DOHH2 (cell line): Measurements from ENCODE around the gene MLH3.

ENCODE experiments used
- H3F3A ChIP-seq: fragments of 200-600 bp; sonication (generic), shearing (Covaris generic); 2 replicates; pipeline ENCODE4 v1.6.0; 2016; ENCODE audit warnings: antibody characterized with exemption, mild to moderate bottlenecking; ENCODE audit not compliant: control insufficient read depth, insufficient read depth
- H3K27ac ChIP-seq: fragments of 200-600 bp; sonication (generic); 2 replicates; pipeline ENCODE4 v1.5.1; 2014; ENCODE audit warnings: low read depth, mild to moderate bottlenecking, low read length, moderate library complexity
- H3K27me3 ChIP-seq: fragments of 200-600 bp; sonication (generic); 2 replicates; pipeline ENCODE4 v1.6.1; 2014; ENCODE audit warnings: mild to moderate bottlenecking, low read length, mixed read lengths; ENCODE audit not compliant: control insufficient read depth
- H3K36me3 ChIP-seq: fragments of 200-600 bp; sonication (generic); 2 replicates; pipeline ENCODE4 v1.6.1; 2014; ENCODE audit warnings: mild to moderate bottlenecking, low read length, moderate library complexity, mixed read lengths; ENCODE audit not compliant: control insufficient read depth
- H3K4me1 ChIP-seq: fragments of 200-600 bp; sonication (generic); 2 replicates; pipeline ENCODE4 v1.6.1; 2014; ENCODE audit warnings: mild to moderate bottlenecking, low read length, mixed read lengths; ENCODE audit not compliant: control insufficient read depth
- H3K4me2 ChIP-seq: fragments of 200-600 bp; sonication (generic); 2 replicates; pipeline ENCODE4 v1.6.0; 2014; ENCODE audit warnings: mild to moderate bottlenecking, low read length, moderate library complexity
- H3K4me3 ChIP-seq: fragments of 200-600 bp; sonication (generic); 2 replicates; pipeline ENCODE4 v1.5.1; 2014; ENCODE audit warnings: mild to moderate bottlenecking, low read length, mixed read lengths
- H3K79me2 ChIP-seq: fragments of 200-600 bp; sonication (generic); 2 replicates; pipeline ENCODE4 v1.6.1; 2014; ENCODE audit warnings: mild to moderate bottlenecking, low read length, mixed read lengths; ENCODE audit not compliant: control insufficient read depth
- H3K9me2 ChIP-seq: fragments of 200-600 bp; sonication (generic); replicated peaks from 2 replicates; pipeline ENCODE4 v1.6.1; 2014; ENCODE audit warnings: mild to moderate bottlenecking, low read length, mixed read lengths; ENCODE audit not compliant: control insufficient read depth
- H3K9me3 ChIP-seq: fragments of 200-600 bp; sonication (generic); 2 replicates; pipeline ENCODE4 v1.6.1; 2014; ENCODE audit warnings: antibody characterized with exemption, low read length, mixed read lengths; ENCODE audit not compliant: control insufficient read depth, insufficient read depth
- H4K20me1 ChIP-seq: fragments of 200-600 bp; sonication (generic); 2 replicates; pipeline ENCODE4 v1.6.0; 2014; ENCODE audit warnings: low read depth, mild to moderate bottlenecking, antibody characterized with exemption, low read length, moderate library complexity; ENCODE audit not compliant: control insufficient read depth, insufficient read depth
- EZH2phosphoT487 ChIP-seq: fragments of 200-600 bp; sonication (generic); IDR thresholded peaks from 2 replicates; pipeline ENCODE4 v1.6.1; 2017; ENCODE audit warnings: borderline replicate concordance, mild to moderate bottlenecking, antibody characterized with exemption, low read length, moderate library complexity, mixed read lengths
- TF ChIP-seq, protein P1 (sequence below): fragments of 200-600 bp; sonication (generic); IDR thresholded peaks from one replicate; pipeline ENCODE4 v1.5.1; 2014; ENCODE audit warnings: antibody characterized with exemption, mild to moderate bottlenecking, low read depth, low read length; ENCODE audit not compliant: poor library complexity, severe bottlenecking

Gene MLH3

GRCh38 chr14:75070383-75070782 lies 19.1 kb upstream of the MLH3 start:
- no peak for TF ChIP-seq EZH2phosphoT487
- TF ChIP-seq, protein P1, sequence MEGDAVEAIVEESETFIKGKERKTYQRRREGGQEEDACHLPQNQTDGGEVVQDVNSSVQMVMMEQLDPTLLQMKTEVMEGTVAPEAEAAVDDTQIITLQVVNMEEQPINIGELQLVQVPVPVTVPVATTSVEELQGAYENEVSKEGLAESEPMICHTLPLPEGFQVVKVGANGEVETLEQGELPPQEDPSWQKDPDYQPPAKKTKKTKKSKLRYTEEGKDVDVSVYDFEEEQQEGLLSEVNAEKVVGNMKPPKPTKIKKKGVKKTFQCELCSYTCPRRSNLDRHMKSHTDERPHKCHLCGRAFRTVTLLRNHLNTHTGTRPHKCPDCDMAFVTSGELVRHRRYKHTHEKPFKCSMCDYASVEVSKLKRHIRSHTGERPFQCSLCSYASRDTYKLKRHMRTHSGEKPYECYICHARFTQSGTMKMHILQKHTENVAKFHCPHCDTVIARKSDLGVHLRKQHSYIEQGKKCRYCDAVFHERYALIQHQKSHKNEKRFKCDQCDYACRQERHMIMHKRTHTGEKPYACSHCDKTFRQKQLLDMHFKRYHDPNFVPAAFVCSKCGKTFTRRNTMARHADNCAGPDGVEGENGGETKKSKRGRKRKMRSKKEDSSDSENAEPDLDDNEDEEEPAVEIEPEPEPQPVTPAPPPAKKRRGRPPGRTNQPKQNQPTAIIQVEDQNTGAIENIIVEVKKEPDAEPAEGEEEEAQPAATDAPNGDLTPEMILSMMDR, result no peak
- H3K27me3 ChIP-seq, result 0 out of 2 replicates have a peak, but pooled peaks cover 2% of the 10 kb centered on the region
- H4K20me1 ChIP-seq, result no peaks in the 10 kb centered on the region
- no peaks in the 10 kb centered on the region for H3K9me3 ChIP-seq
- H3K4me2 ChIP-seq, result no peak overlapping the region
- H3K4me3 ChIP-seq, result no peak overlapping the region
- no peak overlapping the region for H3K27ac ChIP-seq
- peaks cover 26% of the 10 kb centered on the region for H3K4me1 ChIP-seq
- H3K36me3 ChIP-seq, result no peaks in the 10 kb centered on the region
- H3K79me2 ChIP-seq, result peaks cover 8% of the 10 kb centered on the region
- H3K9me2 ChIP-seq, result no peaks in the 10 kb centered on the region
- peaks cover 6% of the 10 kb centered on the region for H3F3A ChIP-seq

DNA sequence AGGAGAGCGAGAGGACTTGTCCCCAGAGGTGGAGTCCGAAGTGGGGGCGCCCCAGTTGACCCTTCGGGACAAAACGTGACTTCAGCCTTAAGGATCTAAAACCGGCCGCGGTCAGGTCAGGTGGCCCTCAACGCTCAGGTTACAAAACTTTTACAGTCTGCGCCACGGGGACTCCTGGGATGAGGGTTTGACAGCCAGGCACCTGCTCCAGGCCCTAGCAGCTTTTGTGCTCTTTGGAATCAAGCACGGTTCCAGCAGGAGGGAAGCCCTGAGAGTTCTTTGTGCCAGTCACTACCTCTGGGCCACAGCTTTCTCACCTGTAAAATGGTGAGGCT lies 18.5 kb upstream of the MLH3 start:
- peak overlapping the region; percentile 79 for H3K4me3 ChIP-seq
- 0 out of 2 replicates have a peak, but pooled peaks cover 2% of the 10 kb centered on the region for H3K27me3 ChIP-seq
- H3K79me2 ChIP-seq, result peaks cover 8% of the 10 kb centered on the region
- peak overlapping the region; percentile 92 for H3K4me2 ChIP-seq
- H3K4me1 ChIP-seq, result peaks cover 26% of the 10 kb centered on the region
- no peaks in the 10 kb centered on the region for H3K9me2 ChIP-seq
- no peak overlapping the region for H3K27ac ChIP-seq
- H3K9me3 ChIP-seq, result no peaks in the 10 kb centered on the region
- peaks cover 6% of the 10 kb centered on the region for H3F3A ChIP-seq
- H3K36me3 ChIP-seq, result no peaks in the 10 kb centered on the region
- H4K20me1 ChIP-seq, result no peaks in the 10 kb centered on the region
- TF ChIP-seq EZH2phosphoT487, result no peak
- TF ChIP-seq, protein P1, result no peak

DNA sequence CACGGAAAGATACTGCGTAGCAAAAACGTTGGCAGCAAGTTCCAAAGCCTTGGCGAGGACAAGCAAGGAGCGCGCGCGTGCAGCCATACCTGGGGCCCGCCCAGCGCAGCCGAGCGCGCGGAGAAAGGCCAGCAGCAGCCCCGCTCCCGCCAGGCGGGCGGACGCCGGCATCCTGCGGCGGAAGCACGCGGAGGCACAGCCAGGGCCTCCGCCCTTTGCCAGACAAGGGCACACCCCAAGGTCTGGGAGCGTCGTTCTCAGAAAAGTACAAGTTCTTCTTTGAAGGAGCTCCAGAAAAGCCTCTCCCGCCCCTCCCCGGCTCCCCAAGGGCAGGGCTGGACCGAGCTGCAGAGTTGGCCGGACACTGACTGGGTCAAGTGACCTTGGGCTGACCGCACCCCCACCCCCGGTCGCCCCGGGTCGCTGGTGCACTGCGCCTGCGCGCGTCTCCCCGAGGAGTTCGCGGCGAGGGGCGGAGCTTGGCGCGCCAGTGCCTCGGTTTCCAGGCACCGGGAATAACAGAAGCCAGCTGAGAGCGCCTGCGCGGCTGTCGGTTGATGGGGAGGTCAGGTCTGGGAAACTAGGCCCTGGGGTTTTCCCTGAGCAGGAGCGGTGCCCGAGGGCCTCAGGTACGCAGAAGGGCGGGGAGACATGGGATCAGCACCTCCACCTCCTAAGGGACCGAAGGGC lies 18.0 kb upstream of the MLH3 start, which contains the start of gene ZC2HC1C:
Gene ZC2HC1C (plus strand): TSS at position 521 of the 690 bp plus-strand sequence. CDS start 933 bp downstream, outside the sequence.
- H3K36me3 ChIP-seq, result no peaks in the 10 kb centered on the region
- peaks cover 8% of the 10 kb centered on the region for H3K79me2 ChIP-seq
- no peak for TF ChIP-seq EZH2phosphoT487
- TF ChIP-seq, protein P1, result no peak
- H3F3A ChIP-seq, result peaks cover 6% of the 10 kb centered on the region
- H3K27ac ChIP-seq, result peak within 1 kb of the TSS; percentile 17
- H3K4me3 ChIP-seq, result peak within 1 kb of the TSS; percentile 79
- no peaks in the 10 kb centered on the region for H3K9me2 ChIP-seq
- no peaks in the 10 kb centered on the region for H4K20me1 ChIP-seq
- no peaks in the 10 kb centered on the region for H3K9me3 ChIP-seq
- peak within 1 kb of the TSS; percentile 92 for H3K4me2 ChIP-seq
- 0 out of 2 replicates have a peak, but pooled peaks cover 2% of the 10 kb centered on the region for H3K27me3 ChIP-seq
- H3K4me1 ChIP-seq, result peaks cover 28% of the 10 kb centered on the region
